ENCODE measurements around the gene SMG9. TPM values are rescaled to one million over a fixed set of nuclear protein-coding genes. Genes with fewer than 3 reads are reported as not detected.
A peak's percentile ranks its signal among the peaks of the same experiment; 100 is the strongest.

SMG9 gene
- total and polyA plus RNA-seq, 2 of the 13 experiments (the other 11 are each of a cell fraction or from before 2014, with no cell fraction given), result 16.1 to 18.7 TPM

DNA sequence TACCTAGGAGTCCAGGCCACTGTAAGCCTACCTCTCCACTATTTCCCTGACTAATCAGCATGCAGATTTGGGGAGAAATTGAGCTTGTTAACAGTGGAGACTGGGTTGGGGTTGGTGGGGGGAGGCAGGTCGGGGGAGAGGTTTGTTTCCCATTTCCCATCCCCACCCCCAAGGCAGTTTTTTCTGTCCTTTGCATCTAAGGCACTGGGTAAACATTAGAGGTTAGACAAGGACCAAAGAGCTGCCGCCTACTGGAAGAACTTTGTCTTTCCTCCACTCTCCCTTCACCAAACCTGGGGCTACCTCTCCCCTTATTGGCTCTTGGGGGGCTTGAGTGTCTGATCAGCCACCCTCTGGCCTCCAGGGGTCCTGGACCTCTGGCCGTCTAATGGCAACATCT, 25.1 kb upstream of the SMG9 start:
- intact Hi-C loops (cut with micrococcal nuclease; ENCODE audit: unreplicated experiment), result no loop called here
- H3K27ac ChIP-seq (ENCODE audit: extremely low read length, insufficient read depth, low read length), result no peak overlapping the region
- H3K4me1 ChIP-seq (ENCODE audit: insufficient read depth, low read length), result peaks cover 36% of the 10 kb centered on the region

DNA sequence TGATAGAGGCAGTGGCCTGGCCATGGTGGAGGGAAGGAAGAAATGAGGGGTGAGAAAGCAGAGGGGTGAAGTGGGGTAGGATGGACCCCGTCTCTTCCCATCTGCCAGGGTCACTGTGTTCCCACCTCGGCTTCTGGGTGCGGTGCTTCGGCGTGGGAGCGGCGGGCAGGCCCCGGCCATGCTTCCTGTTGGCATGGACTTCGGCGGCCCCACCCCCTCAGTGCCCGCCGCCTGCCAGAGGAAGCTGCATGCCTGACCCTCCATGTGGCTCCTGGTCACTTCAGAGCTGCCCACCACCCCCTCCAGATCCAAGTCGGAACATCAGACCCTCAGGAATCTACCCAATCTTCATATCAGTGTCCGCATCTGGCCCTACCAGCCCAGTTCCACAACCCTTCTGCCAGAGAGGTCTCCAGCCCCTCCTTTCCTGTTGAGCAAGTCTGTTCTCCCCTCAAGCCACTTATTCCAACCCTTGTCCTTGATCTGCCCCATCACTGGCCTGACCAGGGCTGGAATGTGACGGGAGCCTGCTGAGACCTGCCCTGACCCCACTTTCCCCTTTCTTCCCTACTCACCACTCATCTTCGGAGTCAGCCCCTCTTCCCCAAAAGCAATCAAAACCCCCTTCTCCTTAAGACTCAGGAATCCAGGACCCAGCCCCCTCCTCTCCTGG, 24.5 kb upstream of the SMG9 start:
- no peak overlapping the region for H3K4me3 ChIP-seq (replicated peaks in 1 of 3; ENCODE audit: insufficient read depth in 1 of 3, low read depth in 2 of 3, low read length in 3 of 3)
- H4K20me1 ChIP-seq (ENCODE audit: insufficient read depth, low read length), result no peaks in the 10 kb centered on the region
- intact Hi-C loops (cut with micrococcal nuclease; ENCODE audit: unreplicated experiment), result no loop called here
- H3K4me1 ChIP-seq (ENCODE audit: insufficient read depth, low read length), result peaks cover 39% of the 10 kb centered on the region
- no peak for ATAC-seq
- H3K27ac ChIP-seq (ENCODE audit: extremely low read length, insufficient read depth, low read length), result no peak overlapping the region
- H3K9me3 ChIP-seq (ENCODE audit: low read length), result no peaks in the 10 kb centered on the region
- ChIA-PET POLR2A (no interaction called here), CTCF (ENCODE audit: low intra/inter-chr PET ratio, low total read pairs) (no interaction called here)
- WGBS (ENCODE audit: low lambda C conversion rate), result 74% methylated on average over 11 of the region's 16 CpGs
- H3K9ac ChIP-seq (ENCODE audit: insufficient read depth, low read depth, low read length), result no peak overlapping the region
- BruUV-seq (replicated peaks), result no TSS peak
- FAIRE-seq, result no peak
- peak overlapping the region; percentile 24; the same call in 1 of the 2 replicates for H3K4me2 ChIP-seq (ENCODE audit: low read depth, low read length)
- in situ Hi-C loops (cut with HindIII; ENCODE audit: extremely low pct_ligation_motif_present, low pct_unique_long_range_greater_than_20kb), result no loop called here
- no peaks in the 10 kb centered on the region for H3K36me3 ChIP-seq (replicated peaks in 1 of 2; ENCODE audit: control insufficient read depth in 1 of 2, insufficient read depth in 2 of 2, low read length in 2 of 2)
- DNase-seq (ENCODE audit: low spot score), result no peak
- H2AFZ ChIP-seq (ENCODE audit: low read length), result no peak overlapping the region
- H3K27me3 ChIP-seq (ENCODE audit: control insufficient read depth in 1 of 2, insufficient read depth in 2 of 2, low read length in 2 of 2), result peaks cover 1 to 3% of the 10 kb centered on the region in 2 experiments; a peak in 1 of 5 replicates
- H3K79me2 ChIP-seq (ENCODE audit: insufficient read depth, low read length), result no peaks in the 10 kb centered on the region
- TF ChIP-seq ZNF331 (CRISPR knock-in tag; IDR thresholded peaks at IDR 0.05) (no peak), XBP1 (CRISPR knock-in tag; IDR thresholded peaks at IDR 0.05) (no peak), ZNF652 (CRISPR knock-in tag; IDR thresholded peaks at IDR 0.05; ENCODE audit: borderline replicate concordance, low read depth) (no peak), NFATC3 (CRISPR knock-in tag; IDR thresholded peaks at IDR 0.05) (no peak), SNAPC2 (CRISPR knock-in tag; IDR thresholded peaks at IDR 0.05) (no peak), ZNF496 (CRISPR knock-in tag; IDR thresholded peaks at IDR 0.05; ENCODE audit: insufficient replicate concordance) (no peak), ZNF24 (IDR thresholded peaks at IDR 0.05) (no peak), ZNF136 (CRISPR knock-in tag; IDR thresholded peaks at IDR 0.05; ENCODE audit: low read depth) (no peak)
- TF ChIP-seq, protein P1, sequence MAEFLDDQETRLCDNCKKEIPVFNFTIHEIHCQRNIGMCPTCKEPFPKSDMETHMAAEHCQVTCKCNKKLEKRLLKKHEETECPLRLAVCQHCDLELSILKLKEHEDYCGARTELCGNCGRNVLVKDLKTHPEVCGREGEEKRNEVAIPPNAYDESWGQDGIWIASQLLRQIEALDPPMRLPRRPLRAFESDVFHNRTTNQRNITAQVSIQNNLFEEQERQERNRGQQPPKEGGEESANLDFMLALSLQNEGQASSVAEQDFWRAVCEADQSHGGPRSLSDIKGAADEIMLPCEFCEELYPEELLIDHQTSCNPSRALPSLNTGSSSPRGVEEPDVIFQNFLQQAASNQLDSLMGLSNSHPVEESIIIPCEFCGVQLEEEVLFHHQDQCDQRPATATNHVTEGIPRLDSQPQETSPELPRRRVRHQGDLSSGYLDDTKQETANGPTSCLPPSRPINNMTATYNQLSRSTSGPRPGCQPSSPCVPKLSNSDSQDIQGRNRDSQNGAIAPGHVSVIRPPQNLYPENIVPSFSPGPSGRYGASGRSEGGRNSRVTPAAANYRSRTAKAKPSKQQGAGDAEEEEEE (CRISPR knock-in tag; IDR thresholded peaks at IDR 0.05; ENCODE audit: borderline replicate concordance), result no peak
- TF ChIP-seq, protein P2, sequence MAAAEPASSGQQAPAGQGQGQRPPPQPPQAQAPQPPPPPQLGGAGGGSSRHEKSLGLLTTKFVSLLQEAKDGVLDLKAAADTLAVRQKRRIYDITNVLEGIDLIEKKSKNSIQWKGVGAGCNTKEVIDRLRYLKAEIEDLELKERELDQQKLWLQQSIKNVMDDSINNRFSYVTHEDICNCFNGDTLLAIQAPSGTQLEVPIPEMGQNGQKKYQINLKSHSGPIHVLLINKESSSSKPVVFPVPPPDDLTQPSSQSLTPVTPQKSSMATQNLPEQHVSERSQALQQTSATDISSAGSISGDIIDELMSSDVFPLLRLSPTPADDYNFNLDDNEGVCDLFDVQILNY (CRISPR knock-in tag; conservative IDR thresholded peaks at IDR 0.05), result no peak

More for the DNA sequence above, 25.1 kb upstream of the SMG9 start:
- H3K4me2 ChIP-seq (ENCODE audit: low read depth, low read length), result peak overlapping the region; percentile 24; the same call in 1 of the 2 replicates
- ChIA-PET POLR2A (no interaction called here), CTCF (ENCODE audit: low intra/inter-chr PET ratio, low total read pairs) (no interaction called here)
- ATAC-seq (no peak), FAIRE-seq (no peak), DNase-seq (ENCODE audit: low spot score) (no peak)
- no peak overlapping the region for H3K4me3 ChIP-seq (replicated peaks in 1 of 3; ENCODE audit: insufficient read depth in 1 of 3, low read depth in 2 of 3, low read length in 3 of 3)
- WGBS (ENCODE audit: low lambda C conversion rate), result 0% methylated on average over 3 of the region's 3 CpGs
- H3K9ac ChIP-seq (ENCODE audit: insufficient read depth, low read depth, low read length), result no peak overlapping the region
- no TSS peak for BruUV-seq (replicated peaks)
- in situ Hi-C loops (cut with HindIII; ENCODE audit: extremely low pct_ligation_motif_present, low pct_unique_long_range_greater_than_20kb), result loop anchor here (5.0 kb wide), 1 partner anchor 33 kb away; no protein-coding TSS in a partner anchor
- H3K9me3 ChIP-seq (ENCODE audit: low read length), result no peaks in the 10 kb centered on the region
- TF ChIP-seq, protein P3, sequence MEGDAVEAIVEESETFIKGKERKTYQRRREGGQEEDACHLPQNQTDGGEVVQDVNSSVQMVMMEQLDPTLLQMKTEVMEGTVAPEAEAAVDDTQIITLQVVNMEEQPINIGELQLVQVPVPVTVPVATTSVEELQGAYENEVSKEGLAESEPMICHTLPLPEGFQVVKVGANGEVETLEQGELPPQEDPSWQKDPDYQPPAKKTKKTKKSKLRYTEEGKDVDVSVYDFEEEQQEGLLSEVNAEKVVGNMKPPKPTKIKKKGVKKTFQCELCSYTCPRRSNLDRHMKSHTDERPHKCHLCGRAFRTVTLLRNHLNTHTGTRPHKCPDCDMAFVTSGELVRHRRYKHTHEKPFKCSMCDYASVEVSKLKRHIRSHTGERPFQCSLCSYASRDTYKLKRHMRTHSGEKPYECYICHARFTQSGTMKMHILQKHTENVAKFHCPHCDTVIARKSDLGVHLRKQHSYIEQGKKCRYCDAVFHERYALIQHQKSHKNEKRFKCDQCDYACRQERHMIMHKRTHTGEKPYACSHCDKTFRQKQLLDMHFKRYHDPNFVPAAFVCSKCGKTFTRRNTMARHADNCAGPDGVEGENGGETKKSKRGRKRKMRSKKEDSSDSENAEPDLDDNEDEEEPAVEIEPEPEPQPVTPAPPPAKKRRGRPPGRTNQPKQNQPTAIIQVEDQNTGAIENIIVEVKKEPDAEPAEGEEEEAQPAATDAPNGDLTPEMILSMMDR (CRISPR knock-in tag; IDR thresholded peaks at IDR 0.05), result peak; percentile 37; the same call in 1 of the 2 replicates
- no peak for TF ChIP-seq ATRX (CRISPR knock-in tag; IDR thresholded peaks at IDR 0.05; ENCODE audit: borderline replicate concordance)
- 0 out of 5 replicates have a peak, but pooled peaks cover 0 to under 1% of the 10 kb centered on the region in 2 experiments for H3K27me3 ChIP-seq (ENCODE audit: control insufficient read depth in 1 of 2, insufficient read depth in 2 of 2, low read length in 2 of 2)
- no peak overlapping the region for H2AFZ ChIP-seq (ENCODE audit: low read length)
- no peaks in the 10 kb centered on the region for H4K20me1 ChIP-seq (ENCODE audit: insufficient read depth, low read length)
- no peaks in the 10 kb centered on the region for H3K36me3 ChIP-seq (replicated peaks in 1 of 2; ENCODE audit: control insufficient read depth in 1 of 2, insufficient read depth in 2 of 2, low read length in 2 of 2)
- no peaks in the 10 kb centered on the region for H3K79me2 ChIP-seq (ENCODE audit: insufficient read depth, low read length)

Measured in HepG2 (cell line).